ENCODE data around the gene PLSCR1.
A peak's percentile ranks its signal among the peaks of the same experiment; 100 is the strongest.

The PLSCR1 gene

DNA sequence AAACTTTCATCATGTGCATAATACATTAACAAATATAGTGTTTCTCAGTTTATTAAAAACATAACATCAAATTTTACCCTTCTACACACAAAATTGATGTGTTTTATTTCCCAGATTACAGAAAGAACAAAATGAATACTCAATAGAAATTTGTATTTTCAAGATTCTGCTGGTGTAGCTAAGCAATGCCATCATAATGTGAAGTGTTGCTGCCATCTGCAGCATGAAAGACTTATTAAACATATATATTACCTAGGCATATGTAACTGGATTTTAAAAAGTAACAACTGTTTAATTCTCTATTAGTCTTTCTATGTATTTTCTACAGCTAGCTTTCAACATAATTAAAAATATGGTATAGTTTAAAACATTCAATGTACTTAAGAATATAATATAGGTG is 33.3 kb upstream of the PLSCR1 start:
- DNase-seq (ENCODE audit: low spot score): peak; percentile 4

DNA sequence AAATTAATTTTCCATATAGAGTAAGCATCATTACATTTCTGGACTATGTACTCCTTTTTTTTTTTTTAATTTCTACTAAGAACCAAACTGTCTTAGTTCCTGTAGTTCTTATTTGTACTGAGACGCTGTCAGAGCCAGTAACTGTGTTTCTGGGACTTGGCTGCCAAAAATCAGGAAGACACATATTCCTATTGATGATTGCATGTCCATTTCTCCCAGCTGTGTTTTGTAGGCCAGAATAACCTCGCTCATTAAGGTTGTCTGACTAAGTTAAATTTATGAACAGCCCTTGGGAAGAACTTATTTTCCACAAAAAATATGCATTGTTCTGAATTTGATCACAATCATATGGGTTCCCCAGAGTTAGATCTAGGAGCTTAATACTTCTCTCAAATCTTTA is 31.2 kb upstream of the PLSCR1 start:
- DNase-seq (ENCODE audit: low spot score): no peak

More for the DNA sequence above, 33.3 kb upstream of the PLSCR1 start:
- TF ChIP-seq, protein P1, sequence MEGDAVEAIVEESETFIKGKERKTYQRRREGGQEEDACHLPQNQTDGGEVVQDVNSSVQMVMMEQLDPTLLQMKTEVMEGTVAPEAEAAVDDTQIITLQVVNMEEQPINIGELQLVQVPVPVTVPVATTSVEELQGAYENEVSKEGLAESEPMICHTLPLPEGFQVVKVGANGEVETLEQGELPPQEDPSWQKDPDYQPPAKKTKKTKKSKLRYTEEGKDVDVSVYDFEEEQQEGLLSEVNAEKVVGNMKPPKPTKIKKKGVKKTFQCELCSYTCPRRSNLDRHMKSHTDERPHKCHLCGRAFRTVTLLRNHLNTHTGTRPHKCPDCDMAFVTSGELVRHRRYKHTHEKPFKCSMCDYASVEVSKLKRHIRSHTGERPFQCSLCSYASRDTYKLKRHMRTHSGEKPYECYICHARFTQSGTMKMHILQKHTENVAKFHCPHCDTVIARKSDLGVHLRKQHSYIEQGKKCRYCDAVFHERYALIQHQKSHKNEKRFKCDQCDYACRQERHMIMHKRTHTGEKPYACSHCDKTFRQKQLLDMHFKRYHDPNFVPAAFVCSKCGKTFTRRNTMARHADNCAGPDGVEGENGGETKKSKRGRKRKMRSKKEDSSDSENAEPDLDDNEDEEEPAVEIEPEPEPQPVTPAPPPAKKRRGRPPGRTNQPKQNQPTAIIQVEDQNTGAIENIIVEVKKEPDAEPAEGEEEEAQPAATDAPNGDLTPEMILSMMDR (IDR thresholded peaks at IDR 0.05; ENCODE audit: extremely low read depth, missing control alignments): peak; percentile 13

DNA sequence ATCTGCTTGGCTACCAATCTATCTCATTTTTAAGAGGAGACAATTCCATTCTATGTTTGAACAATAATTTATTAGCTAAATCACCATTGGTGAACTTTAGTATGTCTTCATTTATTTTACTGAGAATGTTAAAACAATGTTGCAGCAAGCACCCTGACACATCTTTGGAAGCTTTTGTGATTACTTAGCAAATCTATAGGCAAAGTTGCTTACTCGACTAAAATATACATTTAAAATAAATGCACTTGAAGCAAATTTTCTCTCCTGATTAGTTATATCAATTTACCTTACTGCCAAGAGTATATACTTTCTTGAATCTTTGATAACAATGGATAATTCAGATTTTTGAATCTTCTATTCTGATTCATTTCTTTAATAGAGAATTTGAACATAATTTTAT is 29.8 kb upstream of the PLSCR1 start:
- TF ChIP-seq, protein P1 (IDR thresholded peaks at IDR 0.05; ENCODE audit: extremely low read depth, missing control alignments): no peak
- DNase-seq (ENCODE audit: low spot score): no peak

More for the DNA sequence above, 31.2 kb upstream of the PLSCR1 start:
- TF ChIP-seq, protein P1 (IDR thresholded peaks at IDR 0.05; ENCODE audit: extremely low read depth, missing control alignments): no peak

DNA sequence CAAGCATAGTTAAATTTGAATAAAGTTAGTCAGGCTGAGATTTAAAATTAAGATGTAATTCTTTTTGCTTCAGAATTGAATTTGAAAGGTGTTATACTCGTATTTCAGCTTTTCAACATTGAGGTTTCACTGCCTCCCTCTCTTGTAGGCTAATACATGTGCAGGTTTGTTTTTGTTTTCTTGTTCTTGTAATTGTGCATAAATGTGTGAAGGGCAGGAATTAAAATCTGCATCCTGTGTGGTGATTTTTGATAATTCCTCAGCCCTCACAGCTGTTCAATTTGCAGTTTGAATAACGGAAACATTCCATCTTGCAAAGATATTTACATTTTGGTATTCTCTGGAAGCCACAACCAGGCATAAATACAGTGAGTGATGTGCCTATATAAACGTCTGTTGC is 24.9 kb upstream of the PLSCR1 start:
- DNase-seq (ENCODE audit: low spot score): no peak
- TF ChIP-seq, protein P1 (IDR thresholded peaks at IDR 0.05; ENCODE audit: extremely low read depth, missing control alignments): no peak

DNA sequence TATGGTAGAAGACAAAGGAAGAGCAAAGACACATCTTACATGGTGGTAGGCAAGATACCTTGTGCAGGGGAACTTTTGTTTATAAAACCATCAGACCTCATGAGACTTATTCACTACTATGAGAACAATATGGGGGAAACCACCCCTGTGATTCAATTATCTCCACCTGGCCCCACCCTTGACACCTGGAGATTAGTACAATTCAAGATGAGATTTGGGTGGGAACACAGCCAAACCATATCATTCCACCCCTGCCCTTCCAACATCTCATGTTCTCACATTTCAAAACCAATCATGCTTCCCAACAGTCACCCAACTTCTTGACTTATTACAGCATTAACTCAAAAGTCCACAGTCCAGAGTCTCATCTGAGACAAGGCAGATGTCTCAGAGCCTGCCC is 21.7 kb upstream of the PLSCR1 start:
- TF ChIP-seq, protein P1 (IDR thresholded peaks at IDR 0.05; ENCODE audit: extremely low read depth, missing control alignments): no peak
- no peak for DNase-seq (ENCODE audit: low spot score)

DNA sequence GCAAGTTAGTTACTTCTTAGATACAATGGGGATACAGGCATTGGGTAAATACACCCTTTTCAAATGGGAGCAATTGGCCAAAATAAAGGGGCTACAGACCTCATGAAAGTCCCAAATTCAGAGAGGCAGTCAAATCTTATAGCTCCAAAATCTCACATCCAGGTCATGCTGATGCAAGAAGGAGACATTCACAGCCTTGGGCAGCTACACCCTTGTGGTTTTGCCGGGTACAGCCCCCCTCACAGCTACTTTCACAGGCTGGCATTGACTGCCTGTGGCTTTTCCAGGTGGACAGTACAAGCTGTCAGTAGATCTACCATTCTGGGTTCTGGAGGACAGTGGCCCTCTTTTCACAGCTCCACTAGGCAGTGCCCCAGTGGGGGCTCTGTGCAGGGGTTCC is 17.5 kb upstream of the PLSCR1 start:
- DNase-seq (ENCODE audit: low spot score): no peak
- TF ChIP-seq, protein P1 (IDR thresholded peaks at IDR 0.05; ENCODE audit: extremely low read depth, missing control alignments): no peak

DNA sequence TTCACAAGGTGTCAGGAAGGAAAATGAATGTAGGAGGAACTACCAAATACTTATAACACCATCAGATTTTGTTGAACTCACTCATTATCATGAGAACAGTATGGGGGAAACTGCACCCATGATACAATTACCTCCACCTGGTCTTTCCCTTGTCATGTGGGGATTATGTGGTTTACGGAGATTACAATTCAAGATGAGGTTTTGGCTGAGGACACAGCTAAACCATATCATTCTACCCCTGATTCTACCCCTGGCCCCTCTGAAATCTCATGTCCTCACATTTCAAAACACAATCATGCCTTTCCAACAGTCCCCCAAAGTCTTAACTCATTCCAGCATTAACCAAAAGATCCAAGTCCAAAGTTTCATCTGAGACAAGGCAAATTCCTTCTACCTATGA is 17.1 kb upstream of the PLSCR1 start:
- no peak for DNase-seq (ENCODE audit: low spot score)
- TF ChIP-seq, protein P1 (IDR thresholded peaks at IDR 0.05; ENCODE audit: extremely low read depth, missing control alignments): no peak
